SK-N-SH treated with all-trans-retinoic acid at 6 μM for 48 hours (cell line): ENCODE measurements around the gene GOLGA5.
A peak's percentile ranks its signal among the peaks of the same experiment; 100 is the strongest.

ENCODE experiments used
- ATAC-seq: fragments of 200-7000 bp; cut with Tn5 transposase; 3 replicates; pipeline ENCODE4 v1.9.1; 2020; ENCODE audit warnings: mild to moderate bottlenecking, moderate library complexity
- ARNTL ChIP-seq: fragments of 450-650 bp; formaldehyde crosslinking; IDR thresholded peaks from 2 replicates; pipeline ENCODE4 v1.5.0; 2020; ENCODE audit warnings: low read depth, mild to moderate bottlenecking, moderate library complexity, borderline replicate concordance
- BACH2 ChIP-seq: fragments of 250-450 bp; sonication (Bioruptor Pico); IDR thresholded peaks from 2 replicates; pipeline ENCODE4 v1.9.0; 2021; ENCODE audit warnings: mild to moderate bottlenecking, borderline replicate concordance
- CSDC2 ChIP-seq: fragments of 250-450 bp; sonication (Bioruptor Pico); IDR thresholded peaks from 2 replicates; pipeline ENCODE4 v1.5.0; 2020; ENCODE audit warnings: mild to moderate bottlenecking, moderate library complexity
- ESRRG ChIP-seq: fragments of 250-450 bp; sonication (Bioruptor Pico); IDR thresholded peaks from 2 replicates; pipeline ENCODE4 v1.6.1; 2021; ENCODE audit warnings: mild to moderate bottlenecking
- GLIS3 ChIP-seq: fragments of 250-450 bp; sonication (Bioruptor Pico); IDR thresholded peaks from 2 replicates; pipeline ENCODE4 v1.5.0; 2020; ENCODE audit warnings: mild to moderate bottlenecking, moderate library complexity
- ISL1 ChIP-seq: fragments of 250-450 bp; sonication (Bioruptor Pico); IDR thresholded peaks from 2 replicates; pipeline ENCODE4 v2.1.2; 2022; ENCODE audit warnings: mild to moderate bottlenecking, moderate library complexity
- OSR1 ChIP-seq: fragments of 250-450 bp; sonication (Bioruptor Pico); IDR thresholded peaks from 2 replicates; pipeline ENCODE4 v1.8.0; 2022; ENCODE audit warnings: moderate library complexity, mild to moderate bottlenecking, inconsistent platforms
- PPARA ChIP-seq: fragments of 250-450 bp; sonication (Bioruptor Pico); IDR thresholded peaks from 2 replicates; pipeline ENCODE4 v1.5.0; 2020; ENCODE audit warnings: mild to moderate bottlenecking, borderline replicate concordance
- RARB ChIP-seq: fragments of 250-450 bp; sonication (Bioruptor Pico); IDR thresholded peaks from 2 replicates; pipeline ENCODE4 v1.8.0; 2021; ENCODE audit warnings: mild to moderate bottlenecking, moderate library complexity
- SNAI2 ChIP-seq: fragments of 250-450 bp; sonication (Bioruptor Pico); IDR thresholded peaks from 2 replicates; pipeline ENCODE4 v1.5.0; 2020; ENCODE audit warnings: mild to moderate bottlenecking, moderate library complexity
- TCF4 ChIP-seq: fragments of 250-450 bp; sonication (Bioruptor Pico); IDR thresholded peaks from 2 replicates; pipeline ENCODE4 v1.8.0; 2021; ENCODE audit warnings: mild to moderate bottlenecking, moderate library complexity, borderline replicate concordance
- TOX ChIP-seq: fragments of 250-450 bp; sonication (Bioruptor Pico); IDR thresholded peaks from 2 replicates; pipeline ENCODE4 v1.8.0; 2021; ENCODE audit warnings: mild to moderate bottlenecking, moderate library complexity, borderline replicate concordance
- ZC3H10 ChIP-seq: fragments of 250-450 bp; sonication (Bioruptor Pico); IDR thresholded peaks from 2 replicates; pipeline ENCODE4 v1.5.1; 2021; ENCODE audit warnings: mild to moderate bottlenecking, moderate library complexity
- ZFP3 ChIP-seq: fragments of 250-450 bp; sonication (Bioruptor Pico); IDR thresholded peaks from 2 replicates; pipeline ENCODE4 v1.5.0; 2020; ENCODE audit warnings: mild to moderate bottlenecking, moderate library complexity
- ZNF565 ChIP-seq: fragments of 450-650 bp; formaldehyde crosslinking; conservative IDR thresholded peaks from 2 replicates; pipeline ENCODE4 v1.5.0; 2020; ENCODE audit warnings: low read depth, mild to moderate bottlenecking, moderate library complexity
- TF ChIP-seq, protein P1 (sequence below): fragments of 250-450 bp; sonication (Bioruptor Pico); IDR thresholded peaks from 2 replicates; pipeline ENCODE4 v1.5.1; 2020; ENCODE audit warnings: low read depth, mild to moderate bottlenecking, moderate library complexity
- TF ChIP-seq, protein P2 (sequence below): fragments of 250-450 bp; sonication (Bioruptor Pico); IDR thresholded peaks from 2 replicates; pipeline ENCODE4 v1.5.1; 2021; ENCODE audit warnings: mild to moderate bottlenecking, moderate library complexity
- TF ChIP-seq, protein P3 (sequence below): fragments of 250-450 bp; sonication (Bioruptor Pico); IDR thresholded peaks from 2 replicates; pipeline ENCODE4 v1.5.0; 2020; ENCODE audit warnings: mild to moderate bottlenecking, moderate library complexity

Gene GOLGA5

DNA sequence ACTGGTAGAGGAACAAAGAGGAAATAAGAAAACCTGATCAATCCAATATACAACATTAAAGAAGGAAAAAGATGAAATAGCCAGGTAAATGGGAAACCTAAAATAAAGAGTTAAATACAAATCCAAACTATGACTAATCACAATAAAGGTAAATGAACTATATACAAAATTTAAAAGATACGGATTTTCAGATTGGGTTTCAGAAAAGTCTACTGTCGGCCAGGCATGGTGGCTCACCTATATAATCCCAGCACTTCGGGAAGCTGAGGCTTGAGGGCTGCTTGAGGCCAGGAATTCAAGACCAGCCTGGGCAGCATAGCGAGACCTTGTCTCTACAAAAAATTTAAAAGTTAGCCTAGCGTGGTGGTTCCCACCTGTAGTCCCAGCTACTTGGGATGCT lies 89.0 kb downstream of the GOLGA5 start:
- TF ChIP-seq ZNF565 (CRISPR knock-in tag), result no peak
- no peak for TF ChIP-seq ISL1 (CRISPR knock-in tag)
- no peak for TF ChIP-seq ESRRG (CRISPR knock-in tag)
- TF ChIP-seq, protein P1, sequence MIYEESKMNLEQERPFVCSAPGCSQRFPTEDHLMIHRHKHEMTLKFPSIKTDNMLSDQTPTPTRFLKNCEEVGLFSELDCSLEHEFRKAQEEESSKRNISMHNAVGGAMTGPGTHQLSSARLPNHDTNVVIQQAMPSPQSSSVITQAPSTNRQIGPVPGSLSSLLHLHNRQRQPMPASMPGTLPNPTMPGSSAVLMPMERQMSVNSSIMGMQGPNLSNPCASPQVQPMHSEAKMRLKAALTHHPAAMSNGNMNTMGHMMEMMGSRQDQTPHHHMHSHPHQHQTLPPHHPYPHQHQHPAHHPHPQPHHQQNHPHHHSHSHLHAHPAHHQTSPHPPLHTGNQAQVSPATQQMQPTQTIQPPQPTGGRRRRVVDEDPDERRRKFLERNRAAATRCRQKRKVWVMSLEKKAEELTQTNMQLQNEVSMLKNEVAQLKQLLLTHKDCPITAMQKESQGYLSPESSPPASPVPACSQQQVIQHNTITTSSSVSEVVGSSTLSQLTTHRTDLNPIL (CRISPR knock-in tag), result no peak
- no peak for TF ChIP-seq PPARA (CRISPR knock-in tag)
- TF ChIP-seq ARNTL (CRISPR knock-in tag), result no peak
- TF ChIP-seq, protein P2, sequence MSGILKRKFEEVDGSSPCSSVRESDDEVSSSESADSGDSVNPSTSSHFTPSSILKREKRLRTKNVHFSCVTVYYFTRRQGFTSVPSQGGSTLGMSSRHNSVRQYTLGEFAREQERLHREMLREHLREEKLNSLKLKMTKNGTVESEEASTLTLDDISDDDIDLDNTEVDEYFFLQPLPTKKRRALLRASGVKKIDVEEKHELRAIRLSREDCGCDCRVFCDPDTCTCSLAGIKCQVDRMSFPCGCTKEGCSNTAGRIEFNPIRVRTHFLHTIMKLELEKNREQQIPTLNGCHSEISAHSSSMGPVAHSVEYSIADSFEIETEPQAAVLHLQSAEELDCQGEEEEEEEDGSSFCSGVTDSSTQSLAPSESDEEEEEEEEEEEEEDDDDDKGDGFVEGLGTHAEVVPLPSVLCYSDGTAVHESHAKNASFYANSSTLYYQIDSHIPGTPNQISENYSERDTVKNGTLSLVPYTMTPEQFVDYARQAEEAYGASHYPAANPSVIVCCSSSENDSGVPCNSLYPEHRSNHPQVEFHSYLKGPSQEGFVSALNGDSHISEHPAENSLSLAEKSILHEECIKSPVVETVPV (CRISPR knock-in tag), result no peak
- TF ChIP-seq ZC3H10 (CRISPR knock-in tag), result no peak
- no peak for TF ChIP-seq OSR1 (CRISPR knock-in tag)
- TF ChIP-seq, all 23 proteins: peak for 0

DNA sequence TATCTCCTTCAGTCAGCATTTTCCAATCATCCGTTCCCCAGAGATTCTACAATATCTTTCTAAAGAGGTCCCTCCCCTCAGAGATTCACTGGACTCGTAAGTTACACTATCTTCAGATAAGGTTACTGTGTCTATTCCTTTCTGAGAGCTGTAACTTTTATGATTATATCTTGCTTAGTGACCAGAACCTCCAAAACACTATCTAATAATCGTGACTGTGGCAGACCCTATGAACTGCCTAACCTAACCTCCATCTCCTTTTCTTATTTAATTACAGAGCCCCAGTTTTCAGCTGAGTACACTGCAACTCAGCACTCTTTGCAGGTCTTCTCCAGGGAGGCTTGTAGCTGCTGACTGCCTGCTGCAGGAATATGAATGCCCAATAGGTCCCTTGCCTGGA lies 90.3 kb downstream of the GOLGA5 start:
- no peak for TF ChIP-seq SNAI2 (CRISPR knock-in tag)
- no peak for TF ChIP-seq BACH2 (CRISPR knock-in tag)
- no peak for TF ChIP-seq ZC3H10 (CRISPR knock-in tag)
- TF ChIP-seq CSDC2, result no peak
- TF ChIP-seq ZNF565 (CRISPR knock-in tag), result no peak
- TF ChIP-seq, protein P3, sequence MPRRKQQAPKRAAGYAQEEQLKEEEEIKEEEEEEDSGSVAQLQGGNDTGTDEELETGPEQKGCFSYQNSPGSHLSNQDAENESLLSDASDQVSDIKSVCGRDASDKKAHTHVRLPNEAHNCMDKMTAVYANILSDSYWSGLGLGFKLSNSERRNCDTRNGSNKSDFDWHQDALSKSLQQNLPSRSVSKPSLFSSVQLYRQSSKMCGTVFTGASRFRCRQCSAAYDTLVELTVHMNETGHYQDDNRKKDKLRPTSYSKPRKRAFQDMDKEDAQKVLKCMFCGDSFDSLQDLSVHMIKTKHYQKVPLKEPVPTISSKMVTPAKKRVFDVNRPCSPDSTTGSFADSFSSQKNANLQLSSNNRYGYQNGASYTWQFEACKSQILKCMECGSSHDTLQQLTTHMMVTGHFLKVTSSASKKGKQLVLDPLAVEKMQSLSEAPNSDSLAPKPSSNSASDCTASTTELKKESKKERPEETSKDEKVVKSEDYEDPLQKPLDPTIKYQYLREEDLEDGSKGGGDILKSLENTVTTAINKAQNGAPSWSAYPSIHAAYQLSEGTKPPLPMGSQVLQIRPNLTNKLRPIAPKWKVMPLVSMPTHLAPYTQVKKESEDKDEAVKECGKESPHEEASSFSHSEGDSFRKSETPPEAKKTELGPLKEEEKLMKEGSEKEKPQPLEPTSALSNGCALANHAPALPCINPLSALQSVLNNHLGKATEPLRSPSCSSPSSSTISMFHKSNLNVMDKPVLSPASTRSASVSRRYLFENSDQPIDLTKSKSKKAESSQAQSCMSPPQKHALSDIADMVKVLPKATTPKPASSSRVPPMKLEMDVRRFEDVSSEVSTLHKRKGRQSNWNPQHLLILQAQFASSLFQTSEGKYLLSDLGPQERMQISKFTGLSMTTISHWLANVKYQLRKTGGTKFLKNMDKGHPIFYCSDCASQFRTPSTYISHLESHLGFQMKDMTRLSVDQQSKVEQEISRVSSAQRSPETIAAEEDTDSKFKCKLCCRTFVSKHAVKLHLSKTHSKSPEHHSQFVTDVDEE (CRISPR knock-in tag), result no peak
- TF ChIP-seq ISL1 (CRISPR knock-in tag), result no peak
- TF ChIP-seq GLIS3 (CRISPR knock-in tag), result no peak
- TF ChIP-seq TOX, result no peak
- no peak for TF ChIP-seq PPARA (CRISPR knock-in tag)
- TF ChIP-seq TCF4 (CRISPR knock-in tag), result no peak
- no peak for TF ChIP-seq ESRRG (CRISPR knock-in tag)
- no peak for TF ChIP-seq RARB (CRISPR knock-in tag)
- ATAC-seq, result no peak

More for the DNA sequence above, 89.0 kb downstream of the GOLGA5 start:
- ATAC-seq, result no peak

DNA sequence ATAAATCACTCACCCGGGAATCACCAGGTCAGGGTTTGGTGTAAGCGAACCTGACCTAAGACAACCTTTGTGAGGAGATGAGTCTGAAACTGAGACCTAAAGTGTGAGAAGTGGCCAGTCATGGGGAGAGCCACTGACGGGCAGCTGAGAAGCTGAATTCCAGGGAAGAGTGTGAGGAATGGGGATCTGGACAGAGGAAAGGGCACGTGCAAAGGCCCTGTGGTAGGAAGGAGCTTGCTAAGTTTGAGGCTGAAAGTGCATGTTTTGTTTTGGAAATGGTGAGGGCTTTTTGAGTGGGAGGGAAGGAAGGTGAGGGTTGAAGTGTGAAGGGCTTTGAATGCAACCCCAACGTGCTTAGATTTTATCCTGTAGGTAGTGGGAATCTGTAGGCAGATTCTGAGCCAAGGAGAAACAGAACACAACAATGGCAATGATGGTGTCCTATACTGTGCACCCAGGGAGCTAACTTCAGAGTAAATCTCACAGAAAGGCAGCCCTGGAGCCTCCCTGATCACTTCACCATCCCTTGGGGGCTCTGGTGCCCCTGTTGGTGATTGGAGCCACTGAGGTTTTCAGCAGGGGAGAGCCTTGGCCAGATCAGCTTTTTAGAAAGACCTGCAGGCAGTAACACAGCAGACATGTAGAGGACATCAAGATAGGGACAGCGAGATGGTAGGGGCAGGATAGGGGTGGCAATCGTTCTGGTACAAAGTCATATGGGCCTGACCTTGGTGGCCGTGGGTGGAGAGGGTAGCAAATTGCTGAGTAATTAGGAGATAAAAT lies 91.4 kb downstream of the GOLGA5 start:
- TF ChIP-seq ZNF565 (CRISPR knock-in tag), result no peak
- TF ChIP-seq ZFP3, result no peak
- TF ChIP-seq, protein P2 (CRISPR knock-in tag), result no peak
- TF ChIP-seq CSDC2, result no peak
- TF ChIP-seq ISL1 (CRISPR knock-in tag), result no peak
- peak; percentile 39; the same call in 1 of the 3 replicates for ATAC-seq

DNA sequence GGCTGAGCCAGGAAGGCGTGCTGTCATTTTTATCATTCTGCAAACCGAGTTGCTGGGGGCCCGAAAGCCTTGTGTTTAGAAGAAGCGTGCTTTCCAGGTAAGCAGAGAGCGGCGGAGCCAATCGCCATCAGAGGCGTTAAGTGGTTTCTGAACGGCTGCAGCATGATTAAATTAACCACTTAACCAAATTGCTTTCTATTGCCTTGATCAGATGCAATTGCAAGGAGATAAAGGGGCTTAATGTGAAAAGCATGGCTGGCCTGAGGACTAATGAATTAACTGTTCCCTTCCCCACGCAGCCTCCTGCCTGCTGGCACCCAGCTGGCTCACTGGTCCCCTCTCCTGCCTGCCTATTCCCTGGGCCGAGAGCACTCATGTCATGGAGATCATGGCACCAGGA lies 92.2 kb downstream of the GOLGA5 start:
- ATAC-seq, result peak; percentile 58; the same call in 1 of the 3 replicates
- TF ChIP-seq, protein P1 (CRISPR knock-in tag), result no peak
- TF ChIP-seq GLIS3 (CRISPR knock-in tag) (peak; percentile 48; the same call in 1 of the 2 replicates), TCF4 (CRISPR knock-in tag) (peak; percentile 96)
- TF ChIP-seq, protein P3 (CRISPR knock-in tag), result peak; percentile 78; the same call in 1 of the 2 replicates
